GM21786 (cell line): Measurements from ENCODE around the gene PTPRD.

Experiments used
- ATAC-seq: cut with Tn5 transposase; IDR thresholded peaks from one replicate; pipeline ENCODE4 v1.9.1; 2021; ENCODE audit not compliant: unreplicated experiment

PTPRD gene

DNA sequence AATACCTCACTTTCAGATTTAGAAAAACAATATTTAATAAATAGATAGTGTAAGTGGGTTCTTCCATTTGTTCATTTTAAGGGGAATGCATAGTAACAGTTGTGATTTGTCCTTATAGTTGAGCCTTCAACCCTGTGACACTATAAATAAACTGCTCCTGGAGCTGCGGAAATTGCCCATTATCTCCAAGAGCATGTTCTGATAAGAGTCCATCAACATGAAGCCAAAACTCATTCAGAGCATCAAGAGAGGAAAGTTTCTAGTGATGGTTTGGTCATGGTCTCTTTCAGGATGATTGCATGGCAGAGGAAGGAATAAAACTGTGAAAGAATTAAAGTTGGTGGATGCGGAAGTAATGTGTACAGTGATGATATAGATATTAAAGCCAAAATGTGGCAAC, 2041.2 kb downstream of the PTPRD start:
- no peak for ATAC-seq

DNA sequence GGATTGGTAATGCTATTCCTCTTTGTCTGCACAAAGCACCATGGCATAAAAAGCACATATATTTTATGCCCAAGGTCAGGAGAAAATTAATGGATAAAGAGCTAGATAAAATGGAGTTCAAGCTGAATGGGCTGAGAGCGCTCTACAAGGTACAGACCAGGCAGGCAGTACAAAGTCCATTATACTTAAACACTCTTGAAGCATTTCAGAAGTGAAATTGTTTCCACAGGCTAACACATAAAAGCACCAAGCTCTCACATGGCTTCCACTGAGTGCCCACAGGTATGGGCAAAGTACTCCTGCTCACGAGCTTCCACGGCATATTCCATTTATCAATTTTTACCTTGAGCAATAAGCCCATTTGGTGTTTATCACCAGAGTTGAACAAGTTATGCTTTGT, 2042.0 kb downstream of the PTPRD start:
- no peak for ATAC-seq

GRCh38 chr9:8569823-8570222, 2043.0 kb downstream of the PTPRD start:
- ATAC-seq, result no peak

- no peak for ATAC-seq
Observed at GRCh38 chr9:8567963-8568579, 2044.7 kb downstream of the PTPRD start.

- no peak for ATAC-seq
Observed at GRCh38 chr9:8564960-8565359, 2047.8 kb downstream of the PTPRD start.

DNA sequence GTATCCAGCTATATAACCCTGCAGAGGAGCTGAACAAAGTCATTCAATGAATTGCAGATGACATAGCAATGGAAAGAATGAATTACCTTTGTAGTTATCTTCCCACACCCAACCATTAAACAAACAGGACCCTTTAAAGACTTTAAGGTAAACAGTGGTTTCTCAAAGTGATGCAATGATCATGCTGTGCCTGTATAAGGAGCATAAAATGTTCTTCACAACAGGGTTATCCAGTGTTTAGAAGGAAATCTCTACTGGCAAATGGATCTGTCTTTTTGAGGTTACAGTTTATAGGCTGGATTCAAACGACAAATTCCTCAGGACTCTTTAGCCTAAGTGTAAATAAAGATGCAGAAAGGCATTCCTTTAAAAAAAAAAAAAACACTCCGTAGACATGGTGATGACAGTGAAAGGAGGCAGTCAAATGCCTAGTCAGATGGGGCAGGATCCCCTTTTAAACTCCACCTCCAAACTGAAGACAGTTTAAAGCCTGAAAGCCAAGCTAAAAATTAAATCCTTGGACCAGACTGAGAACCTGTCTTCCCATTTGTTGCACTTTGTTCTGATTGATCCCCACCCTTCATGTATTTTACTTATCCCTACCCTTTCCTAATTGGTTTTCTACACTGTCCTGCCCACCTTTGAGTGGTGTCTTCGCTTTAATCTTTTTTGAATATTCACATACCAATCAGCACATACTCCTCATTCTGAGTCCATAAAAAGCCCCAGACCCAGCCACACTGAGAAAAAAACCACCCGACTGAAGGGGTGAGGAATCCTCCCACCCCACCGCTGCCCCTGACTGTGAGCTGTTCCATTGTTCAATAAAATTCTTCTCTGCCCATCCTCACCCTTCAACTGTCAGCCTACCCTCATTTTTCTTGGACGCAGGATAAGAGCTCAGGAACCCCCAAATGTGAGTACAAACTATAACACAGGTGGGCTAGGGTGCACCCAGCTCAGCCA, 2052.0 kb downstream of the PTPRD start:
- no peak for ATAC-seq

GRCh38 chr9:8558176-8558575, 2054.6 kb downstream of the PTPRD start:
- no peak for ATAC-seq

- no peak for ATAC-seq
Observed at GRCh38 chr9:8555762-8556500, 2056.9 kb downstream of the PTPRD start.

DNA sequence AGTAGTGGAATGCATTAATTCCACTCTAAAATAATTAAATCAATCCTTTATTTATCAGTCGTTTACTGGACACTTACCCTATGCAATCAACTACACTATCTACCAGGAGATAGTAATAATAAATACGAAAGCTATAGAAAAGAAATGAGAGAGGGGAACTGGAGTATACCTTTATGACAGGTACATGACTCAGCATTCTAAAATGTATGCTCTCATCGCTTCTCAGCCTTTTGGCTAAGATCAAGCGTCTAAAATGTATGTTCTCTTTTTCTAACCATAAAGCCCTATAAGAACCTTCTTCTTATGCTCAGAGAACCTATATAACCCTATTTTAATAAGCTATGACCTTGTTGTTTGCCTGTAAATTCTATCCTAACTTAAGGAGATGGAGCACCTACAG, 2059.4 kb downstream of the PTPRD start:
- no peak for ATAC-seq

DNA sequence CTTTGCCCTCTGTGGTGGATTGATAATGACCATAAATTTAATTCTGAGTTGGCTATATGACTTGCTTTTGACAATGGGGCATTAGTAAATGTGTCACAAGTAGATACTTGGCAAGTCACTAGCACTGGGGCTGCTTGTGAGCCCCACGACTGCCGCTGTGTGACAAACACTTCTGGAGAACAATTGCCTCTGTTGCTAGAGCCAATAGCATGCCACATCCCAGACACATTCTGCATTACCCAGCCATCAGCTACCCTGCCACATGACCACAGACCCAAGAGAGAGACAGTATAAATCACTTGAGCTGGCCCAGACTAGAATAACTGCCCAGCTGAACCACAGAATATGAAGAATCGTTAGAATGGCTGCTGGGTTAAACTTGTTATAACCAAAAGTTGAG, 2060.1 kb downstream of the PTPRD start:
- no peak for ATAC-seq

DNA sequence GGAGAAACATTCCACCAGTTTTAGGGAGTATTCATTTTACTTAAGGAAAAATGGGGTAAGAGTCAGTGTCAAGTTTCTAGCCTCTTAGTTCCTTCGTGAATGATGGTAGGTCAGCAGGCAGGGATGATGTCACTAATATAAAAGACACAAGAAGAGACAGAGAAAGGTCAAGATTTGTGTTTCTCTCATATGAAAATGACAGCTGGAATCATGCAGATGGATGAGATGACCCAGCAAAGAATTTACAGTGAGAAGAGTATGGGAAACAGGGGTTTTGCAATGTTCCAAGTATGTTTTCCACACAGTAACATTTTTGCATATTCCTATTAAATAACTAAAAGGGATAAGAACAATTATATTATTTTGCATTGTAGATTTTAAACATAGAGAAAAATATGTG, 2063.6 kb downstream of the PTPRD start:
- no peak for ATAC-seq

DNA sequence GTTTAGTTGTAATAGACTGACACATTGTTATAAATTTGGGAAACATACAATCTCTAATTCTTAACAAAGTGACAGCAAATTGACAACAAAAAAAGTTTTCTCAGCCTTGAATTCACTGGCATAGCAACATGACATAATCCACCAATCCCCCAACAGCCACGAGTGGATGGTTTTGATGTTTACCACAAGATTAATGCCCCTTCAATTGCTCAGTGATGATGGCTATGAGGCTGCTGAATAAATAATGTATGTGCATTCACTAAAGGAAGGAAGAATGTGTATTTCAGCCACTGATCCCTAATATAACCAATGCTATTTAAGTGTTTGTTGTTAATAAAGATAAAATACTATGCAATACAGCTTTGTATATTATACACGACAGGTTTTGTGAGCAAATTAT, 2069.6 kb downstream of the PTPRD start:
- ATAC-seq, result no peak

DNA sequence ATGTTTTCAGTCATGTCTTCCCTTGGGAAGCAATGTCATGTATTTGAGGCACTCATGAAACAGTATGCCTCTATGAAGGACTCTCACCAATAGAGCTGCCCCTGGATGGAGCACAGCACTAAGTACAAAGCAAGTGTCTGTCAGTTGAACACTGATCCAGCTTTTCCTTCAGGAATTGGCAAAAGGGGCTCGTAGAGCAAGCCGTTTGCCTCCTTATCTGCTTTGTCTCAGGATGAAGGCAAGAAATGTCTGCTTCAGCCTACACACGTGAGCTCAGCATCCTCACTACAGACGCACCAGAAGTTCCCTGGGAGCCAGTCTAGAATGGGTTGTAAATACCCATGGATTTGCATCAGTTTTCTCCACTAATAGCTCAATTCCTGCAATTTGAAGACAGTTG, 2070.3 kb downstream of the PTPRD start:
- no peak for ATAC-seq

DNA sequence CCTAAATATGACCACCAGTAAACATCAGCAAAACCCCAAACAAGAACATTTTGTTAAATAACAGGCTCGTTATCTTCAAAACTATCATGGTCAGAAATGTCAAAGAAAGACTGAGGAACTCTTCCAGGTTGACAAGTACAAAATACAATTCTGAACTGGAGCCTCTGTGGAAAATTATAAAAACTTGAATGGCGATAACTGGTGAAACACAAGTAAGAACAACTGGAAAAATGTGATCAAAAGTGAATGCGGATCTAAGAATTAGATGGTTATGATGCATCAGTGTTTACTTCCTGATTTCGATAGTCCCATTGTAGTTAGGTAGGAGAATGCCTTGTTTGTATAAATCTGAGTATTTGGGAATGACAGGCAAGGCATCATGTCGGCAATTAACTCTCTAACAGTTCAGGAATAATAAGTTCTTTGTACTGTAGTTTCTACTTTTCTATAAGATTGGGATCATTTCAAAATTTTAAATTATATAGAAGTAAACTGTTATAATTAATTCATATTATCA, 2073.1 kb downstream of the PTPRD start:
- ATAC-seq, result no peak

- no peak for ATAC-seq
Observed at GRCh38 chr9:8536845-8537244, 2076.0 kb downstream of the PTPRD start.

DNA sequence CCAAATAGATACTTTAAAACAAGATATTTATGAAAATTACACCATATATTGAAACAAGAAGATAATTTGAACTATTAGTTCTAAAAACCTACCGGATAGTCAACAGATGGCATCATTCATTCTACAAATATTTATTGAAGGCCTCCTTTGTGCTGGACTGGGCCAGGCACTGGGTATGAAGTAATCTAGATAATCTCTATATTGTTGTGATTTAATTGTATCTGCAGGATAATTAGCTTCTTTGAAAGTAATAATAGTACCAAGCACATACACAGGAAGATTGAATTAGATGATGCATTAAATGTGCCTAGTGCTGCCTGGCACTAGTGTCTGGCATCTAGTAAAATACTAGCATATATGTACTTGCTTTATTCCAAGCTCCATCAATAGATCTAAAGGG, 2078.0 kb downstream of the PTPRD start:
- ATAC-seq, result no peak

DNA sequence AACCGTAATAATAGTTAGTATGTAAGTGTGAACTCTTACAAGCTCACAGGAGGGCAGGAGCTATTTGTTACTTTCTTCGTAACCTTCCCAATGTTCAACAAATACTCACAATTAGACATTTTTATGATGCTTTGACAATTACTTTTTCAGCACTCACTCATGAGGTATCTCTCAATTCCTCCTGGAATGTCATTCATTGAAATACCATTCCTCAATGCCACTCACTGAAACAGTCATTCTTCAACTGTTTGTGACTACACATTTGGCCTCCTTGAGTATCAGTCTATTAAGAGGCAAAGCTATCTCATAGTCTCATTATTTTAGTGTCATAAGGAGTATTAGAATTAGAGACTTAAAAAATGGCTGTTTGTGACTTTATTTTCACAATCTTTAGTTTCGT, 2079.1 kb downstream of the PTPRD start:
- ATAC-seq, result no peak

DNA sequence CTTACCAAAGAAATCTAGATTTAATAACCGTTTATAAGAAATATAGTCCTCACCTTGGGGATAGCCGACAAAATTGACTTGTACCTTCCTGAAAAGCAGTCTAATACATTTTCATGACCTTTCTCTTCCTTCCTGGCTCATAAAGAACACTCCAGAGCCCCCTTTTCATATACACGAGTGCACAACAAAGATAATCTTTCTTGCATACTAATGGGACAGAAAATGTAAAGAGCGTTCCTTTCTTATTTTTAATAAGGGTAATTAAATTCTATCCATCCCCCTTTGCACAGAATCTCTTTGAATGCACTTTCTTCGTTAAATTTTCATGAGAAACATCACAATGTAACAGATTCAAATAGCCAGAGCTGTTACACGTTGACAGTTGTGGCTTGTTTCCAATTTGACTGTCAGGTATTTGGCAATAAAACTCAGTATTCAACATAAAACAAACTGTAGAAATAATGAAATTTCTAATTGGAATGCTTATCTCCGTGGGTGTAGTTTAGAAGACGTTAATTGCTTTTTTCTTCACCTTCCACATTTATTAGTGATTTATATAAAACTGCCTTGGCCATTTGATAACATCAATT, 2080.9 kb downstream of the PTPRD start:
- no peak for ATAC-seq

GRCh38 chr9:8521112-8521511, 2091.7 kb downstream of the PTPRD start:
- no peak for ATAC-seq

DNA sequence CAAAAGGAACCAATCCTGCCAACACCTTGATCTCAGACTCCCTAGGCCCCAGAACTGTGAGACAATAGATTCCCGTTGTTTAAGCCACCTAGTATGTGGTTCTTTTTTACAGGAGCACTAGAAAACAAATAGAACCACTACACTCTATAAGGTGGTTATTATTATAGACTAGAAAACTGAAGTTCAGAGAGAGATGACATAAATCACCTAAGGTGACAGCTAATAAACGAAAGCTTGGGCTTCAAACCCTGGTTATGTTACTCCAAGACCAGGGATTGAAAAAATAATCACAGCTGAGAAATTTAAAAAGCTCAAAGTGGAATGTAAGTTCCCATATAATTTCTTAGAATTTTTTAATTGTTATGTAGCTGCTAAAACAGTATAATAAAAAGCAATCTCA, 2097.1 kb downstream of the PTPRD start:
- ATAC-seq, result no peak

GRCh38 chr9:8514760-8515159, 2098.0 kb downstream of the PTPRD start:
- ATAC-seq, result no peak
